ENCODE results near the gene SCUBE1.

DNA sequence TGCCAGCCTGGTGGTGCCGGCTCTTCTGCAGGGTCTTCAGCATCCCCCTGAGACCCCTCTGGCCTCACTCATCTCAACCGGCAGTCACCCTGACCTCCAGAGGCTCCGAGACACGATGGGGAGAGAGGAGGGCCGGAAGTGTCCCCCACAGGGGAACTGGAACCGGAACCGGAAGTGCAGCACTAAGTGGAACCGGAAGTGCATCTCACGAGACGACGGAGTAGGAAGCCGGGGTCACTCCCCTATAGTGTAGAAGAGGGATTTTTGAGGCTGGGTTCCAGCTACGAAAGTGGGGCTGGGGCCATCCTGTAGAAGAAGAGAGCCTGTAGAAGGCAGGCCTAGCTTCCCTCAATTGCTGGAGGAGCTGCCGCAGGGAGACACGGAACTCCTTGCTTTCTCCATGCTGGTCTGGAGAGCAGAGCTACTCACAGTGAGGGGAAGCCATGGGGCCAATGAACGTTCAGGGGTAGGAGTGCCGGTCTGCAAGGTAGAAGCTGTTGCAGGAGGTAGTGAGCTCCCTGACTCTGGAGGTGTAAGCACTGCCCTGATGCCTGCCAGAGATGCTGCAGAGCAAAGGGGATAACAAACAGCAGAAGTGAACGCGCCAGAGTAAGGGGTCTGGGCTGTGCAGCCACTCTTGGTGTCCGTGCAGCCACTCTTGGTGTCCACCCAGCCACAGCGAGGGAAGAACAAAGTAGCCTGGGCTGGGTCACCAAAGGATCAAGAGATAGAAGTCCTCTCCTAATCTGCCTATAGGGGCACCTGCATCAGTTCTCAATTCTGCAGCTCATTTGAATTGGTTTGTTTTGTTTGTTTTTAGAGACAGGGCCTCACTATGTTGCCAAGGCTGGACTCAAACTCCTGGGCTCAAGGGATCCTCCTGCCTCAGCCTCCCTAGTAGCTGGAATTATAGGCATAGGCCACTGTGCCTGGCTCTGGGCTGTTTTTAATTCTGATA is 21.9 kb downstream of the SCUBE1 start:
- TF ChIP-seq POLR2AphosphoS5 (IDR thresholded peaks at IDR 0.05; ENCODE audit: borderline replicate concordance, low read depth, low read length), result no peak
- no peak for TF ChIP-seq EZH2 (IDR thresholded peaks at IDR 0.05)
- no peak for TF ChIP-seq FOXP2 (optimal IDR thresholded peaks at IDR 0.05; ENCODE audit: control extremely low read depth, extremely low read length, insufficient read depth)
